ENCODE data around the gene TUBB6.

DNA sequence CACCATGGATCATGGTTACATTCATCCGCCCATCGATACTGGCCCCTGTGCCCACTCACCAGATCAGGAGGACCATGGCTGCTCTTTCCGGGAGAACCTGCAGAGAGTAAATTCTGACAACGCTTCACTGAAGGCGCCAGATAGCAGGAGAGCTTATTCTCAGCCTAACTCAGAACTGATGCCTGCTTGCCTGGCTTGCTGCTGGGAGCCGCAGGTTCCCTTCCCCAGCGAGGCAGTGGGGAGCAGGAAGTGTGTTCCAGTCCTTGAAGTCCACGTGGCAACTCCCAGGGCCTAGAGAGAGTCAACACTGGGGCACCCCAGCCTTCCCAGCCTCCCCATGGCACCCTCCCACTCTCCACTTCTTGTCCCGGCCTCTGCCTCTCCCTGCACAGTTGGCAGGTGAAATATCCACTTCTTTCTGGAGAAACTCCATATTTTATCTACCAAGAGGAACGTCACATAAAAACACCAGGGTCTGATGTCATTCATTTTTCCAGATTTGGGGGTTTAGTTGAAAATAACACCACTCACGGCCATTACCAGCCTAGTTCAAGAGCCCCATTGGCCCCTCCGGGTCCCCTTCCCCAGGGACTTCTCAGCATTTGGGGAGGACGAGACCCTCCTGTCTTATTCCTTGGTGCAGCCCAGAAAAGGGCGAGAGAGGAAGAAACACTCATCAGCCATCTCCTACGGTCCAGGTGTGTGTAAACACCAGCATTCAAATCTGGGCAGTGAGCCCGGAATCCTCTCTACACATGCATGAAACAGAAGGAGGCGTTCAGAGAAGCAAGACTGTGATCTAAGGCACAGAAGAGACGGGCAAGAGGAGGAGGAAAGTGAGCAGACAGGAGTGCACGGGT lies 3.5 kb upstream of the TUBB6 start:
- TF ChIP-seq POLR2A (IDR thresholded peaks at IDR 0.05) (no peak), CTCF (IDR thresholded peaks at IDR 0.05) (no peak), EP300 (IDR thresholded peaks at IDR 0.05; ENCODE audit: low read depth) (no peak)

Data from transverse colon (tissue), 3 donors.